Transverse colon (tissue), 4 donors: Measurements from ENCODE around the gene PCED1A. TPM values are rescaled to one million over a fixed set of nuclear protein-coding genes. Genes with fewer than 3 reads are reported as not detected.

Experiments
- DNase-seq: peaks from one replicate; pipeline ENCODE4 v3.0.0-alpha.2; 2019
- H3K27ac ChIP-seq, 4 donors: fragments of 200-600 bp; sonication (generic); 2 replicates each; pipeline ENCODE4 v1.5.1; 2016 to 2018; ENCODE audit warnings: inconsistent platforms in 4 of 4
- H3K27me3 ChIP-seq: fragments of 200-600 bp; sonication (generic); 2 replicates; pipeline ENCODE4 v1.5.1; 2017; ENCODE audit warnings: inconsistent platforms
- H3K36me3 ChIP-seq, 4 donors: fragments of 200-600 bp; sonication (generic); 2 replicates each; pipeline ENCODE4 v1.5.1; 2017 to 2019; ENCODE audit warnings: inconsistent platforms in 4 of 4
- H3K4me1 ChIP-seq, 4 donors: fragments of 200-600 bp; sonication (generic); 2 replicates each; pipeline ENCODE4 v1.5.1; 2017 to 2020; ENCODE audit warnings: inconsistent platforms in 4 of 4
- H3K4me3 ChIP-seq, 4 donors: fragments of 200-600 bp; sonication (generic); 1 replicate in 1 of 4; 2 replicates in 3 of 4; pipeline versions ENCODE4 v1.5.1 to v1.6.1; 2017 to 2019; ENCODE audit warnings: inconsistent platforms in 4 of 4
- H3K9me3 ChIP-seq, 2 donors: fragments of 200-600 bp; sonication (generic); 2 replicates each; pipeline ENCODE4 v1.5.1; 2017 to 2019; ENCODE audit warnings: inconsistent platforms in 2 of 2
- EP300 ChIP-seq: sonication (generic); formaldehyde crosslinking; IDR thresholded peaks from one replicate; pipeline ENCODE4 v1.6.1; 2017; ENCODE audit warnings: antibody characterized with exemption, low read depth
- POLR2A ChIP-seq: fragments of 450-650 bp; IDR thresholded peaks from one replicate; pipeline ENCODE4 v1.6.1; 2016; ENCODE audit warnings: antibody characterized with exemption, mild to moderate bottlenecking, moderate library complexity
- POLR2AphosphoS5 ChIP-seq, 3 donors: sonication (generic); formaldehyde crosslinking; IDR thresholded peaks; one replicate each; pipeline ENCODE4 v1.6.1; 2016; ENCODE audit warnings: antibody characterized with exemption in 3 of 3
- WGBS, 2 donors: methylation state at CpG; one replicate each; pipeline ENCODE4 v1.1.5; 2018; ENCODE audit warnings: low coverage in 1 of 2; 5-methylcytosine and 5-hydroxymethylcytosine counted together
- in situ Hi-C, 4 donors: fragments of 200-750 bp; cut with MboI; loops; one replicate each; pipeline versions ENCODE4 v1.15.0 to v1.15.1; 2017; ENCODE audit warnings: low sequenced_read_pairs in 3 of 4, low pct_ligation_motif_present in 1 of 4, low pct_unique_long_range_greater_than_20kb in 1 of 4
- intact Hi-C: fragments of 100-400 bp; cut with DNase I; formaldehyde crosslinking; loops from one replicate; pipeline ENCODE4 v1.15.1; 2023; ENCODE audit warnings: low total_unique reads
- total RNA-seq, 4 donors: library from RNA; depleted of rRNA; stranded (reverse); fragments of >200 nt; gene quantifications; one replicate each; pipeline ENCODE4 v1.1.0, GENCODE V29; 2016
- TF ChIP-seq, protein P1 (sequence below), 5 experiments: fragments of 200-600 bp in 3 of 5; fragments of 450-650 bp in 2 of 5; sonication (generic) in 3 of 5; IDR thresholded peaks; 1 replicate in 2 of 5; 2 replicates in 3 of 5; pipeline ENCODE4 v1.5.1; 2016 to 2017; ENCODE audit warnings: antibody characterized with exemption in 5 of 5, inconsistent platforms in 3 of 5, mild to moderate bottlenecking in 2 of 5, moderate library complexity in 1 of 5

The PCED1A gene
- total RNA-seq, 4 donors from 2014 or later = 15.5 to 85.7 (median 36.6) TPM

DNA sequence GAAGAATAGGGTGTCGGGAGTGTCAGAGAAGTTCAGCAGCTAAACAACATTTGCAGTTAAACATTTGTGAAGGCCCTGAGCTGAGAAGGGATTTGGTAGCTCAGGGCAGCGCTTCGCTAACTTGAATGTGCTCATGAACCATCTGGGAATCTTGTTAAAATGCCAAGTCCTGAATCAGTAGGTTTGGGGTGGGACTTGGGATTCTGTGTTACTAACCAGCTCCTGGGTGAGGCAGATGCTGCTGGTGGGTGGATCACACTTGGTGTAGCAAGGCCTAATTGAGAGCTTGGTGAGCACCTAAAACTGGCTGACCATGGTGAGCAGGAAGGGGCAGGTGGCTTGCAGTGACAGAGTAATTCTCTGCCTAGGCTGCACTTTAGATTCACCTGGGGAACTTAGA lies 38.7 kb upstream of the PCED1A start:
- H3K4me3 ChIP-seq = no peak overlapping the region
- H3K9me3 ChIP-seq = no peaks in the 10 kb centered on the region
- no peaks in the 10 kb centered on the region for H3K27me3 ChIP-seq
- H3K36me3 ChIP-seq = no peaks in the 10 kb centered on the region
- H3K27ac ChIP-seq = no peak overlapping the region
- no peak for DNase-seq
- peaks cover 0 to 49% (median 13%) of the 10 kb centered on the region in 4 donors for H3K4me1 ChIP-seq
- TF ChIP-seq POLR2A (no peak), POLR2AphosphoS5 (IDR thresholded peaks at IDR 0.05) (no peak), EP300 (no peak)
- TF ChIP-seq, protein P1, sequence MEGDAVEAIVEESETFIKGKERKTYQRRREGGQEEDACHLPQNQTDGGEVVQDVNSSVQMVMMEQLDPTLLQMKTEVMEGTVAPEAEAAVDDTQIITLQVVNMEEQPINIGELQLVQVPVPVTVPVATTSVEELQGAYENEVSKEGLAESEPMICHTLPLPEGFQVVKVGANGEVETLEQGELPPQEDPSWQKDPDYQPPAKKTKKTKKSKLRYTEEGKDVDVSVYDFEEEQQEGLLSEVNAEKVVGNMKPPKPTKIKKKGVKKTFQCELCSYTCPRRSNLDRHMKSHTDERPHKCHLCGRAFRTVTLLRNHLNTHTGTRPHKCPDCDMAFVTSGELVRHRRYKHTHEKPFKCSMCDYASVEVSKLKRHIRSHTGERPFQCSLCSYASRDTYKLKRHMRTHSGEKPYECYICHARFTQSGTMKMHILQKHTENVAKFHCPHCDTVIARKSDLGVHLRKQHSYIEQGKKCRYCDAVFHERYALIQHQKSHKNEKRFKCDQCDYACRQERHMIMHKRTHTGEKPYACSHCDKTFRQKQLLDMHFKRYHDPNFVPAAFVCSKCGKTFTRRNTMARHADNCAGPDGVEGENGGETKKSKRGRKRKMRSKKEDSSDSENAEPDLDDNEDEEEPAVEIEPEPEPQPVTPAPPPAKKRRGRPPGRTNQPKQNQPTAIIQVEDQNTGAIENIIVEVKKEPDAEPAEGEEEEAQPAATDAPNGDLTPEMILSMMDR (IDR thresholded peaks at IDR 0.05) = no peak
- intact Hi-C loops = no loop called here
- in situ Hi-C loops = no loop called here
- 66 to 70% methylated on average over 3 of the region's 3 CpGs for WGBS, 2 donors

DNA sequence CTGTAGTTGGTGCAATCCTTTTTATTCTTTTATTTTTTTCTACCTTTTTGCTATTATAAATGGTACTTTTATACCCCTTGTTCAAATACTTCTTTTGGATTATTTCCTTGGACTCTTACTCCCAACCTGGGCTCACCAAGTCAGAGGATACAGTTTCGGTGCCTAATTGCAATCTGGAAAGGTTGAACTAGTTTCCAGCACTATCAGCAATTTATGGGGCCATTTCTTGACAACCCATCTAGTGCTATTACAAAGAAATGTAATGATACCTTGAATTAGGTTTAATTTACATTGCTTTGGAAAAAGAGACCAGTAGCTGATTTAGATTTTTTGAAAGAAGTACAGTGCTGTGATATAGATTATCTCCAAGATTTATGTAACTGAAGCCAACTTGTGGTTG lies 38.1 kb upstream of the PCED1A start:
- H3K36me3 ChIP-seq = no peaks in the 10 kb centered on the region
- H3K27ac ChIP-seq = no peak overlapping the region
- intact Hi-C loops (no loop called here), in situ Hi-C loops (no loop called here)
- 97 to 100% methylated on average over 1 of the region's 1 CpG for WGBS, 2 donors
- no peaks in the 10 kb centered on the region for H3K27me3 ChIP-seq
- peaks cover 0 to 50% (median 13%) of the 10 kb centered on the region in 4 donors for H3K4me1 ChIP-seq
- TF ChIP-seq POLR2AphosphoS5 (IDR thresholded peaks at IDR 0.05) (no peak), POLR2A (no peak), EP300 (no peak)
- no peak overlapping the region for H3K4me3 ChIP-seq
- DNase-seq = no peak
- no peaks in the 10 kb centered on the region for H3K9me3 ChIP-seq

- no peak overlapping the region for H3K27ac ChIP-seq
- 95 to 96% methylated on average over 5 of the region's 5 CpGs for WGBS, 2 donors
- H3K27me3 ChIP-seq = peaks cover 16% of the 10 kb centered on the region
- no peak for TF ChIP-seq POLR2A
- TF ChIP-seq, protein P1 (IDR thresholded peaks at IDR 0.05) = no peak
- no peak for TF ChIP-seq POLR2AphosphoS5 (IDR thresholded peaks at IDR 0.05)
- TF ChIP-seq EP300 = no peak
- in situ Hi-C loops (no loop called here), intact Hi-C loops (no loop called here)
- H3K4me1 ChIP-seq = peaks cover 0 to 71% (median 28%) of the 10 kb centered on the region in 4 donors
- no peak for DNase-seq
- H3K36me3 ChIP-seq = no peaks in the 10 kb centered on the region
- H3K9me3 ChIP-seq = no peaks in the 10 kb centered on the region
- H3K4me3 ChIP-seq = no peak overlapping the region
Observed at GRCh38 chr20:2875690-2876203, 35.3 kb upstream of the PCED1A start.

DNA sequence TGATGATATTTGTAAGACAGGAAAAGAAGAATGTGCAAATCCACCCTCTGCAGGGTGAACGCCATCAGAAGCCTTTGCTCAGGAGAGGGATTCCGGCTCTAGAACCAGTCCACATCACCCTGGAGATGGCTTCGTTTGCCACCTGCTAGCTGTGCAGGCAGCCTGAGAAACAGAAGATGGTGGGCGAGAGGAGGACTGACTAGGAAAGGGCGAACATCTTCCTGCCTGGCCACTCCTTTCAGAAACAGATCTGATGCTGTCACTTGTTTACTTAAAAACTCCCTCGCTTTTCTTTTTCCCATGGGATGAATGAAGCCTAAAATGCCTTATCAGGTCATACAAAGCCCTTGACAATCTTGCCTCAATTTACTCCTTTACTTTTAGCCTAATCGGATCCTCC lies 34.0 kb upstream of the PCED1A start:
- WGBS, 2 donors = 27 to 30% methylated on average over 4 to 7 of the region's 7 CpGs

More for the DNA sequence above, 34.0 kb upstream of the PCED1A start:
- in situ Hi-C loops = no loop called here
- Histone ChIP-seq H3K4me1 (peaks cover 0 to 64% (median 29%) of the 10 kb centered on the region in 4 donors), H3K4me3 (peak overlapping the region in 3 of 4 donors; percentile 71 to 100 (median 96)), H3K27ac (peak overlapping the region in 3 of 4 donors; percentile 89 to 93 (median 89)), H3K36me3 (no peaks in the 10 kb centered on the region), H3K9me3 (no peaks in the 10 kb centered on the region), H3K27me3 (peaks cover 21% of the 10 kb centered on the region)
- intact Hi-C loops = no loop called here
- TF ChIP-seq EP300 (no peak), POLR2AphosphoS5 (IDR thresholded peaks at IDR 0.05) (no peak), POLR2A (no peak)
- TF ChIP-seq, protein P1 (IDR thresholded peaks at IDR 0.05) = no peak
- no peak for DNase-seq
